Measurements from ENCODE around the gene CD302. TPM values are rescaled to one million over a fixed set of nuclear protein-coding genes. Genes with fewer than 3 reads are reported as not detected.
"Not testable (repeated sequence)": the region's sequence is repeated elsewhere in the genome, so short reads cannot be mapped to it uniquely, and the experiment has no call there.

CD302 gene
- total RNA-seq, 1 experiment from 2014 or later, result 0.68 TPM

DNA sequence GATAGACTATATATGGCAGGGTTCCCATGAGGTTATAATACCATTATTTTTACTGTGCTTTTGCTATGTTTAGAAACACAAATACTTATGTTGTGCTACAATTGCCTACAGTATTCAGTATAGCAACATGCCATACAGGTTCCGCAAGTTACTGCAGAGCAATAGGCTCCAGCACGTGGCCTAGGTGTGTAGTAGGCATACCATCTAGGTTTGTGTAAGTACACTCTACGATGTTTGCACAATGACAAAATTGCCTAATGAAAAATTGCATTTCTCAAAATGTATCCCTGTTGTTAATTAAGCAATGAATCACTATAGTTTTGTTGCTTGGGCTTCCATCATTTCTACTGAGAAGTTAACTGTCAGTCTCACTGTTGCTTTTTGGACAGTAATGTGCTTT lies 9.8 kb downstream of the CD302 start:
- H3K36me3 Mint-ChIP-seq (ENCODE audit: insufficient read depth in 1 of 3, low read depth in 3 of 3), result no peaks in the 10 kb centered on the region; a peak in 1 of 7 replicates
- Histone ChIP-seq H3K4me2 (ENCODE audit: insufficient read depth, insufficient read length, low read length) (no peak overlapping the region), H3K23me2 (ENCODE audit: insufficient read length, low read depth, low read length, poor library complexity, severe bottlenecking) (no peaks in the 10 kb centered on the region), H2BK15ac (ENCODE audit: low read depth, low read length) (no peak overlapping the region), H3K4ac (ENCODE audit: low read depth, low read length) (no peak overlapping the region), H4K91ac (ENCODE audit: insufficient read length, low read depth, low read length) (no peak overlapping the region), H3K79me2 (ENCODE audit: insufficient read depth, low read length) (no peaks in the 10 kb centered on the region), H4K8ac (replicated peaks; ENCODE audit: insufficient read length, low read depth, low read length) (no peak overlapping the region), H3K14ac (ENCODE audit: insufficient read depth, low read length) (no peak overlapping the region), H3K4me1 (ENCODE audit: insufficient read depth, low read length) (peaks cover 5% of the 10 kb centered on the region; the same call in 1 of the 2 replicates), H2BK12ac (ENCODE audit: insufficient read length, low read depth, low read length) (no peak overlapping the region), H3K9ac (ENCODE audit: extremely low read depth, insufficient read length, low read length) (no peak overlapping the region), H4K5ac (ENCODE audit: insufficient read length, low read depth, low read length) (no peak overlapping the region), H3K18ac (ENCODE audit: insufficient read length, low read depth, low read length) (no peak overlapping the region), H2AFZ (ENCODE audit: low read length) (no peak overlapping the region), H2AK5ac (ENCODE audit: insufficient read length, low read length) (no peak overlapping the region), H2BK5ac (ENCODE audit: insufficient read length, low read length) (no peak overlapping the region), H3K79me1 (ENCODE audit: insufficient read depth, low read depth, low read length, poor library complexity, severe bottlenecking) (no peaks in the 10 kb centered on the region), H3K56ac (ENCODE audit: insufficient read length, low read depth, low read length) (no peak overlapping the region), H3K27me3 (ENCODE audit: insufficient read depth, low read length) (no peaks in the 10 kb centered on the region), H3K27ac (ENCODE audit: insufficient read length, low read depth, low read length) (no peak overlapping the region), H2BK20ac (ENCODE audit: low read depth, low read length, poor library complexity, severe bottlenecking) (no peak overlapping the region), H3K9me3 (ENCODE audit: control insufficient read depth, low read depth, low read length) (no peaks in the 10 kb centered on the region), H2BK120ac (ENCODE audit: low read depth, low read length, poor library complexity, severe bottlenecking) (no peak overlapping the region), H4K20me1 (ENCODE audit: control insufficient read depth, insufficient read depth, insufficient read length) (no peaks in the 10 kb centered on the region), H3K23ac (ENCODE audit: insufficient read length, low read depth, low read length) (no peak overlapping the region), H3T11ph (ENCODE audit: low read length) (no peak overlapping the region)
- TF ChIP-seq, protein P1, sequence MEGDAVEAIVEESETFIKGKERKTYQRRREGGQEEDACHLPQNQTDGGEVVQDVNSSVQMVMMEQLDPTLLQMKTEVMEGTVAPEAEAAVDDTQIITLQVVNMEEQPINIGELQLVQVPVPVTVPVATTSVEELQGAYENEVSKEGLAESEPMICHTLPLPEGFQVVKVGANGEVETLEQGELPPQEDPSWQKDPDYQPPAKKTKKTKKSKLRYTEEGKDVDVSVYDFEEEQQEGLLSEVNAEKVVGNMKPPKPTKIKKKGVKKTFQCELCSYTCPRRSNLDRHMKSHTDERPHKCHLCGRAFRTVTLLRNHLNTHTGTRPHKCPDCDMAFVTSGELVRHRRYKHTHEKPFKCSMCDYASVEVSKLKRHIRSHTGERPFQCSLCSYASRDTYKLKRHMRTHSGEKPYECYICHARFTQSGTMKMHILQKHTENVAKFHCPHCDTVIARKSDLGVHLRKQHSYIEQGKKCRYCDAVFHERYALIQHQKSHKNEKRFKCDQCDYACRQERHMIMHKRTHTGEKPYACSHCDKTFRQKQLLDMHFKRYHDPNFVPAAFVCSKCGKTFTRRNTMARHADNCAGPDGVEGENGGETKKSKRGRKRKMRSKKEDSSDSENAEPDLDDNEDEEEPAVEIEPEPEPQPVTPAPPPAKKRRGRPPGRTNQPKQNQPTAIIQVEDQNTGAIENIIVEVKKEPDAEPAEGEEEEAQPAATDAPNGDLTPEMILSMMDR (conservative IDR thresholded peaks at IDR 0.05), result no peak
- no peaks in the 10 kb centered on the region for H3K9me3 Mint-ChIP-seq
- WGBS (ENCODE audit: extremely low coverage, insufficient read length, low lambda C conversion rate), result no CpG with 5 or more reads among the region's 3 CpGs
- H3K27ac Mint-ChIP-seq, result no peak overlapping the region
- no peak for DNase-seq
- H3K4me1 Mint-ChIP-seq, result peaks cover 15 to 19% of the 10 kb centered on the region in 2 experiments
- H3K27me3 Mint-ChIP-seq (ENCODE audit: low read depth), result no peaks in the 10 kb centered on the region
- no peak overlapping the region for H3K4me3 Mint-ChIP-seq

DNA sequence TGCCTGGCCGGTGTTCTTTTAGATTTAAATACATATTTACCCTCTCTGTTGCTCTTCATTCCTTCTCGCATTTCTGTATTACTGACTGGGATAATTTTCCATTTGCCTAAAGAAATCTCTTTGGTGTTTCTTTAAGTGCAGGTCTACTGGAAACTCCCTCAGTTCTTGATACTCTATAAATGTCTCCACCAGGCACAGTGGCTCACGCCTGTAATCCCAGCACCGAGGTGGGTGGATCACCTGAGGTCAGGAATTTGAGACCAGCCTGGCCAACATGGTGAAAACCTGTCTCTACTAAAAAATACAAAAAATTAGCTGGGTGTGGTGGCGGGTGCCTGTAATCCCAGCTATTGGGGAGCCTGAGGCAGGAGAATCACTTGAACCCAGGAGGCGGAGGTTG lies 10.4 kb downstream of the CD302 start:
- not testable (repeated sequence) for H3K27ac ChIP-seq (ENCODE audit: insufficient read length, low read depth, low read length); H3K27me3 Mint-ChIP-seq (ENCODE audit: low read depth); H3K23ac ChIP-seq (ENCODE audit: insufficient read length, low read depth, low read length); H3K9me3 ChIP-seq (ENCODE audit: control insufficient read depth, low read depth, low read length); H3K4ac ChIP-seq (ENCODE audit: low read depth, low read length); H4K5ac ChIP-seq (ENCODE audit: insufficient read length, low read depth, low read length); H3K4me3 Mint-ChIP-seq; H3K36me3 Mint-ChIP-seq (ENCODE audit: insufficient read depth in 1 of 3, low read depth in 3 of 3); H3K4me2 ChIP-seq (ENCODE audit: insufficient read depth, insufficient read length, low read length); H4K20me1 ChIP-seq (ENCODE audit: control insufficient read depth, insufficient read depth, insufficient read length); H3K23me2 ChIP-seq (ENCODE audit: insufficient read length, low read depth, low read length, poor library complexity, severe bottlenecking); H4K8ac ChIP-seq (replicated peaks; ENCODE audit: insufficient read length, low read depth, low read length); H2BK15ac ChIP-seq (ENCODE audit: low read depth, low read length); H3K14ac ChIP-seq (ENCODE audit: insufficient read depth, low read length); H2BK120ac ChIP-seq (ENCODE audit: low read depth, low read length, poor library complexity, severe bottlenecking); H3K9ac ChIP-seq (ENCODE audit: extremely low read depth, insufficient read length, low read length); DNase-seq; H2BK20ac ChIP-seq (ENCODE audit: low read depth, low read length, poor library complexity, severe bottlenecking); H2BK12ac ChIP-seq (ENCODE audit: insufficient read length, low read depth, low read length); H3K4me1 ChIP-seq (ENCODE audit: insufficient read depth, low read length); H3K79me1 ChIP-seq (ENCODE audit: insufficient read depth, low read depth, low read length, poor library complexity, severe bottlenecking); H3T11ph ChIP-seq (ENCODE audit: low read length); H3K56ac ChIP-seq (ENCODE audit: insufficient read length, low read depth, low read length); H2BK5ac ChIP-seq (ENCODE audit: insufficient read length, low read length); H3K27me3 ChIP-seq (ENCODE audit: insufficient read depth, low read length); H4K91ac ChIP-seq (ENCODE audit: insufficient read length, low read depth, low read length); H3K79me2 ChIP-seq (ENCODE audit: insufficient read depth, low read length); H2AK5ac ChIP-seq (ENCODE audit: insufficient read length, low read length); H3K18ac ChIP-seq (ENCODE audit: insufficient read length, low read depth, low read length); H3K9me3 Mint-ChIP-seq; H2AFZ ChIP-seq (ENCODE audit: low read length)
- peaks cover 15 to 19% of the 10 kb centered on the region in 2 experiments for H3K4me1 Mint-ChIP-seq
- peak overlapping the region in 2 of 3 experiments; percentile 70 to 76; a peak in 4 of 7 replicates for H3K27ac Mint-ChIP-seq
- no CpG with 5 or more reads among the region's 6 CpGs for WGBS (ENCODE audit: extremely low coverage, insufficient read length, low lambda C conversion rate)
